ENCODE data around the gene WNT8A.
"Not testable (repeated sequence)": the region's sequence is repeated elsewhere in the genome, so short reads cannot be mapped to it uniquely, and the experiment has no call there.

The WNT8A gene, protein sequence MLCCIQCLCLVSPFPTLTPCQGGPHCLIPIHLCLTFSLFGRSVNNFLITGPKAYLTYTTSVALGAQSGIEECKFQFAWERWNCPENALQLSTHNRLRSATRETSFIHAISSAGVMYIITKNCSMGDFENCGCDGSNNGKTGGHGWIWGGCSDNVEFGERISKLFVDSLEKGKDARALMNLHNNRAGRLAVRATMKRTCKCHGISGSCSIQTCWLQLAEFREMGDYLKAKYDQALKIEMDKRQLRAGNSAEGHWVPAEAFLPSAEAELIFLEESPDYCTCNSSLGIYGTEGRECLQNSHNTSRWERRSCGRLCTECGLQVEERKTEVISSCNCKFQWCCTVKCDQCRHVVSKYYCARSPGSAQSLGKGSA

GRCh38 chr5:138083702-138084101 is at the start of gene WNT8A:
TSS of gene WNT8A (plus strand) at chr5:138084033. CDS start at chr5:138084128, 95 bp downstream.
- TF ChIP-seq, protein P1, sequence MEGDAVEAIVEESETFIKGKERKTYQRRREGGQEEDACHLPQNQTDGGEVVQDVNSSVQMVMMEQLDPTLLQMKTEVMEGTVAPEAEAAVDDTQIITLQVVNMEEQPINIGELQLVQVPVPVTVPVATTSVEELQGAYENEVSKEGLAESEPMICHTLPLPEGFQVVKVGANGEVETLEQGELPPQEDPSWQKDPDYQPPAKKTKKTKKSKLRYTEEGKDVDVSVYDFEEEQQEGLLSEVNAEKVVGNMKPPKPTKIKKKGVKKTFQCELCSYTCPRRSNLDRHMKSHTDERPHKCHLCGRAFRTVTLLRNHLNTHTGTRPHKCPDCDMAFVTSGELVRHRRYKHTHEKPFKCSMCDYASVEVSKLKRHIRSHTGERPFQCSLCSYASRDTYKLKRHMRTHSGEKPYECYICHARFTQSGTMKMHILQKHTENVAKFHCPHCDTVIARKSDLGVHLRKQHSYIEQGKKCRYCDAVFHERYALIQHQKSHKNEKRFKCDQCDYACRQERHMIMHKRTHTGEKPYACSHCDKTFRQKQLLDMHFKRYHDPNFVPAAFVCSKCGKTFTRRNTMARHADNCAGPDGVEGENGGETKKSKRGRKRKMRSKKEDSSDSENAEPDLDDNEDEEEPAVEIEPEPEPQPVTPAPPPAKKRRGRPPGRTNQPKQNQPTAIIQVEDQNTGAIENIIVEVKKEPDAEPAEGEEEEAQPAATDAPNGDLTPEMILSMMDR (IDR thresholded peaks at IDR 0.05), result no peak
- DNase-seq (ENCODE audit: low spot score), result no peak
- H3K27ac ChIP-seq, result no peak within 1 kb of the TSS
- no peak within 1 kb of the TSS for H3K4me3 ChIP-seq

- peak; percentile 73 for DNase-seq (ENCODE audit: low spot score)
- Histone ChIP-seq H3K27ac (peak overlapping the region; percentile 34 to 71), H3K4me3 (peak overlapping the region; percentile 29)
- TF ChIP-seq, protein P1 (IDR thresholded peaks at IDR 0.05), result peak; percentile 71
Measured at GRCh38 chr5:138035605-138036537, 48.0 kb upstream of the WNT8A start.

DNA sequence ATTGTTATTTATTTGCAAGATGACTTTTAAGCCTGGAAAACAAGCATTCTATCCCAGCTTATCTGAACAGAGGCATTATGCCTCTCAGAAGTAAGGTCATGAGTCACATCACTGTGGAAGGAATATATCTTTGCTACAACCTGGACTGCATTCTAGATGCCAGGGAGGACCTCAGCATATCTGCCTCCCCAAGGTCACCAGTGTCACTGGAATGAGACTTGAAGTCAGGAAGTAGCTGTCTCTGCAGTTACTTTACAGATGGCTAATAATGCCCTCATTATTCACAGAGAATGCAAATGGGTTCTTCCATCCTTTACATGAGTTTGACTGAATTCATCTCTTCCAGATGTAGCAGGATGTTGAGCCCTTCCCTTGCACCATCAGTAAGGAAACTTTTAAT is 46.6 kb upstream of the WNT8A start:
- peak overlapping the region in 1 of 2 donors; percentile 72 for H3K27ac ChIP-seq
- peak overlapping the region; percentile 37 for H3K4me3 ChIP-seq
- no peak for DNase-seq (ENCODE audit: low spot score)
- TF ChIP-seq, protein P1 (IDR thresholded peaks at IDR 0.05), result no peak

DNA sequence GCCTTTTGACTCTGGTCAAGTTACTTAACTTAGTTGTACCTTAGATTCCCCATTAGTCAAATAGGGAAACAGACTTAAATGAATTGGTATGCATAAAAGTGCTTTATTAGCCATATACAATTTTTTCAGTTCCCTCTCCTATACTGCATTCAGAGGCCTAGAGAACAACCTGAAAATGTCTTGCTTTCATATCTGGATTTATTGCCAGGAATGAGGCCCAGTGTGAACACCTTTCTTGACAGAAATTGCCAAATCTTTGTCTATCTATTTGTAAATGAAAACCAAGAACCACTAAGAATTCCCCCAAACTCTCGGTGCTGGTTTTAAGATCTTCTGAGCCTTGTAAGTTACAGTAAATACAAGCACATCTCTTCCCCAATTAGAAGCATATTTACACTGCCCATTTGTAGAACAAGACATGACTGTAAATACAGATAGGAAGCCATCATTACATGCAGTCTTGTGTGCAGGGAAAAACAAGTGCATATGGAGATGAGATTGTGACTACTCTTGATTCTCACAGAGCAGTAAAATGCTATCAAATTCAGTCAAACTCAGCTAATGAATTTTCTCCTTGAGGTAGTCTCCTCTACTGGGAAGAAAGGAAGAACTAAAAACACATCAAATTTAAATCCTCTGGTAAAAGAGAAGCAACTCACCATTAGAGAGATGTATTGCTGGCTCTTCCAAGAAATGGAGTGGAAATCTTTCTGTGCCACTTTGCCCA is 45.8 kb upstream of the WNT8A start:
- DNase-seq (ENCODE audit: low spot score), result no peak
- peak overlapping the region in 1 of 2 donors; percentile 72 for H3K27ac ChIP-seq
- TF ChIP-seq, protein P1 (IDR thresholded peaks at IDR 0.05), result no peak
- H3K4me3 ChIP-seq, result peak overlapping the region; percentile 37

GRCh38 chr5:138038826-138039225 is 45.0 kb upstream of the WNT8A start:
- no peak for DNase-seq (ENCODE audit: low spot score)
- Histone ChIP-seq H3K27ac (peak overlapping the region in 1 of 2 donors; percentile 72), H3K4me3 (peak overlapping the region; percentile 37)
- TF ChIP-seq, protein P1 (IDR thresholded peaks at IDR 0.05), result no peak

GRCh38 chr5:138045283-138045682 is 38.5 kb upstream of the WNT8A start:
- not testable (repeated sequence) for H3K4me3 ChIP-seq; DNase-seq (ENCODE audit: low spot score); H3K27ac ChIP-seq

Measured in coronary artery (tissue), 2 donors.